Middle frontal gyrus (tissue), 1 donor: ENCODE data around the gene ZFAND4.
"Not testable (repeated sequence)": the region's sequence is repeated elsewhere in the genome, so short reads cannot be mapped to it uniquely, and the experiment has no call there.

Experiments used
- DNase-seq: peaks from one replicate; pipeline ENCODE4 v3.0.0-alpha.2; 2015; ENCODE audit warnings: low spot score; ENCODE audit errors: extremely low spot score

The ZFAND4 gene

GRCh38 chr10:45672181-45673073, at the start of gene ZFAND4:
TSS of gene ZFAND4 (minus strand) at chr10:45672772. CDS start at chr10:45663725, 9,047 bp downstream.
- DNase-seq: peak; percentile 75

- not testable (repeated sequence) for DNase-seq
Measured at GRCh38 chr10:45721503-45721902, 48.9 kb upstream of the ZFAND4 start.

DNA sequence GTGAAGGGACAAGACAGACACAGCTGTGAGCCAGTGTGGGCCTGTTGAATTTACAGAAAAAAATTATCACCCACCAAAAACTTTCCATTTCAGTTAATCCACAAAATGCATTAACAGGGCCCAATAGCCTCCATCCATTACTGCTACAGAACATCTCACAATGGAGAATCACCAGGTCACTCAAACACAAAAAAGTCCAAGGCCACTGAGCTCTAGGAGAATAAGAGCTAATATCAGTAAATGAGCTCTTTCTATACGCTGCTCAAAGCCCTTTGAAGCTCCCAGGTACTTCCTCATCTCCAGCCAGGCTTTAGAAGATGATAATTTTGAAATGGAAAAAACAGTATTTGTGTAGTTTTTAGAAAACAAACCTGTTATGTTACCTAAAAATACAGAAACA, 45.1 kb upstream of the ZFAND4 start:
- DNase-seq: not testable (repeated sequence)

- DNase-seq: not testable (repeated sequence)
Measured at GRCh38 chr10:45717053-45717452, 44.5 kb upstream of the ZFAND4 start.

- DNase-seq: not testable (repeated sequence)
Measured at GRCh38 chr10:45711223-45711622, 38.7 kb upstream of the ZFAND4 start.

DNA sequence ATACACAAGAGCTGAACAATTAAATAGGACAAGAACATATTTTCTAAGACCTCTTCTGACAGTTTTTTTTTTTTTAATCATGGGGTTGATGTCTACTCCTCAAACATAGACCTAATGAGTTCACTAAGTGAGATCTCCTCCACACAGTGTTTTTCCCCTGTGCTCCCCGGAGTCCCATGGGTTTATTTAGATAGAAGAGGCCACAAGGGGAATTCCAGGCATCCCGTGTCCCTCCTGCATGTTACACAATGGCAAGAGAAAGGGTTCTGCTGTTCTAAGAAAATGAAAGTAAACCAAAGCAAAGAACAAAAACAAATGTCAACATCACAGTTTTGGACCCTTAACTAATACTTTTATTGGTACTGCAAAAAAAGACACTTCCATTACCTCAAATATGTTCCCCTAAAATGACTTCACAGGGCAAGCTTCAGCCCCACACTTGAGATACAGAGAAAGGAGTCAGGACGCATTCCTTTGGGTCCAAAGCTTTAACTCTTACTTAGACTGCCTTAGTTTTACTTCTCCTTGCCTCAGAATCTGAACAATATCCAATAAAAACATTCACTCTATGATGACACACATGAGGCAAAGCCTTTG, 37.7 kb upstream of the ZFAND4 start:
- not testable (repeated sequence) for DNase-seq

DNA sequence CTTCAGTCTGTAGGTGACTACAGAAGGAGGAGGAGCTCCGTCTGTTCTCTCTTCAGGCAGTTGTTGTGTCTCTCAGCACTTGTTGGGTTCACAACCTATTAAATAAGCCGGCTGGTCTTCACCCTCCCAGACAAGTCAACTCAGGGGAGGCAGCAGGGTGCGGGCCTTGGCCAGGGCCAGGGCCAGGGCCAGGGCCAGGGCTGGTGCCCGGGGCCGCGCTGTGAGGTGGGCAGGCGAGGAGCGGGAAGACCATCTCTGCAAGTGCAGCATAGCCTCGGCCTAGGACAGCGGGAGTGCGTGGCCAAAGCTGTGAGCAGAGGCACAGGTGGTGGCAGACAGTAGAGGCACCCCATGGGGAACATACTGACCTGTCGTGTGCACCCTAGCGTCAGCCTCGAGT, 5.9 kb upstream of the ZFAND4 start:
- DNase-seq: not testable (repeated sequence)

DNA sequence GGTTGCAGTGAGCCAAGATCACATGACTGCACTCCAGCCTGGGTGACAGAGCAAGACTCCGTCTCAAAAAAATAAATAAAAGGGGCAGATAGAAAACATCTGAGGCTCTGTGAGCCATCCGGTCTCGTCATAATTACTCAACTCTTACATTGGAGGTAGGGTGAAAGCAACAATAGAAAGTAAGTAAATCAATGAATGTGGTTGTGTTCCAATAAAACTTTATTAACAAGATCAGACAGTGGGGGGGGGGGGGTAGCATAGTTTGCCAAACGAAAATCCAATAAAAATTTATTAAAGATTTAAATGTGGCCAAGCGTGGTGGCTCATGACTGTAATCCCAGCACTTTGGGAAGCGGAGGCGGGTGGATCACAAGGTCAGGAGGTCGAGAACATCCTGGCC, 2.8 kb upstream of the ZFAND4 start:
- no peak for DNase-seq

DNA sequence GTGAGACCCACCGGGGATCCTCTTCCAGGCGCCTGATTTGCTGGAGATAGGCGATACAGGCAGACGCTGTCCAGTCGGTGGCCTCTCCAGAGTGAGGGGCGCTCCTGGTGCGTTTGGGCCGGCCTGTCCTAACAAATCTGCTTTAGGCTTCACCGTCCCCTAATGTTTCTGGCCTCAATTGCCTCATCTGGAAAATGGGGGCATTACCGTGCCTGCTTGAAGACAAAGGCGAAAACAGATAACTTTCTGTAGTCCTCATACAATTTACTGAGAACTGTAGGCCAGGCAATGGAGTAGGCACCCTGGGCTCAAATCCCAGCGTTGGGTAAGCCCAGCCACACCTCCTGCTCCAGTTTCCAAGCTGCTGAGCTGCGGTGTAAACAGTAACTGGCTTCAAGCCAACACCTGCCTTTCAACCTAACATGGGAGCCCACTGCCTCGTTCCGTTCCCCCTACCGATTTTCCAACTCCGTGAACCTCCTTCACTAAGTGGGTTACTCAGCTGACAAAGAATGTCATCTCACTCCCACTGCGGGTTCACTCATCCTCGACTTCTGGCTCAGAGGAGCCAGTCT, 589 bp upstream of the ZFAND4 start:
- no peak for DNase-seq

DNA sequence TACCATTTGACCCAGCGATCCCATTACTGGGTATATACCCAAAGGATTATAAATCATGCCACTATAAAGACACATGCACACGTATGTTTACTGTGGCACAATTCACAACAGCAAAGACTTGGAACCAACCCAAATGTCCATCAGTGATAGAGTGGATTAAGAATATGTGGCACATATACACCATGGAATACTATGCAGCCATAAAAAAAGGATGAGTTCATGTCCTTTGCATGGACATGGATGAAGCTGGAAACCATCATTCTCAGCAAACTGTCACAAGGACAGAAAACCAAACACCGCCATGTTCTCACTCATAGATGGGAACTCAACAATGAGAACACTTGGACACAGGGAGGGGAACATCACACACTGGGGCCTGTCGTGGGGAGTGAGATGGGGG, 1.3 kb downstream of the ZFAND4 start:
- DNase-seq: not testable (repeated sequence)

- not testable (repeated sequence) for DNase-seq
Measured at GRCh38 chr10:45669897-45670296, 2.7 kb downstream of the ZFAND4 start.

DNA sequence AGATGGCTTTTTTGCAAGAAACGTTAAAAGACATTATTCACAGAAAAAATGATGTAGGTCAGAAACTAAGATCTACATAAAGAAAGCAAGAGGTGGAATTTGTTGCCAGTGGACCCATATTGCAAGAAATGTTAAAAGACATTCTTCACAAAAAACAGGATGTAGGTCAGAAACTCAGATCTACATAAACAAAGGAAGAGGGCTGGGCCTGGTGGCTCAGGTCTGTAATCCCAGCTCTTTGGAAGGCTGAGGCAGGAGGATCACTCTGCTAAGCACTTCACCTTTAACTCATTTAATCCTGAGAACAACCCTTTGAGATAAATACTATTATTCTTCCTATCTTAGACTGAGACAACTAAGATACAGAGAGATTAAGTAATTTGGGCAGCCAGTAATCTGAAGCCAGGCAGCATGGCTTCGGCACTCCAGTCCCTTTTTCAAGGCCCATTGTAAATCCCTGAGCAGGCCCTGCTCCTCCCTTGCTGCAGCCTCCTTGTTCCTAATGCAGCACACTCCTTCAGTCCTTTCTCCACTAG, 11.6 kb downstream of the ZFAND4 start:
- no peak for DNase-seq

- no peak for DNase-seq
Measured at GRCh38 chr10:45657033-45657926, 15.3 kb downstream of the ZFAND4 start.

GRCh38 chr10:45655219-45655618, 17.4 kb downstream of the ZFAND4 start:
- no peak for DNase-seq

- not testable (repeated sequence) for DNase-seq
Measured at GRCh38 chr10:45654753-45655141, 17.8 kb downstream of the ZFAND4 start.

DNA sequence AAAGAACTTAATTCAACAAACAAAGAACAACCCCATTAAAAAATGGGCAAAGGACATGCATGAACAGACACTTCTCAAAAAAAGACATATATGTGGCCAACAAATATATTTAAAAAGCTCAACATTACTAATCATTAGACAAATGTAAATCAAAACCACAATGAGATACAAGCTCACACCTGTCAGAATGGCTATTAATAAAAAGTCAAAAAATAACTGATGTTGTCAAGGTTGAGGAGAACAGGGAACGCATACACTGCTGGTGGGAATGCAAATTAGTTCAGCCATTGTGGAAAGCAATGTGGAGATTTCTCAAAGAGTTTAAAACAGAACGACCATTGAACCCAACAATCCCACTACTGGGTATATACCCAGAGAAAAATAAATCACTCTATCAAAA, 19.1 kb downstream of the ZFAND4 start:
- DNase-seq: no peak

DNA sequence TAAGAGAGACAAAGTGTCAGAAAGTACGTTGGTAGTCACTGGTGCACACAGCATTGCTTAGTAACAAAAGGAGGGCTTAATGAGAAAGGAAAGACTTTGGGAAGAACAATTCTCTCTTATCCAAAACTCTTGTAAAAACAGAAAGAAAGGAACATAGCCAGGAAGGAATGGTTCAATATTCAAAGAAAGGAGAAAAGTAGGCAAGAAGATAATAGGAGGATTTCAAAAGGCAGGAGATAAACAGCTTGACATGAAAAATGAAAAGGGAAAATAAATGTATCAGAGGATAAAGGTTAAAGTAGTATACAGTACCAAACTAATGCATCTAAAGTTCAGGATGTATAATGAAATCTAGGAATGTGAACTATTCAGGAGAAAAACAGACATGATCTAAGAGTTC, 20.1 kb downstream of the ZFAND4 start:
- DNase-seq: no peak

DNA sequence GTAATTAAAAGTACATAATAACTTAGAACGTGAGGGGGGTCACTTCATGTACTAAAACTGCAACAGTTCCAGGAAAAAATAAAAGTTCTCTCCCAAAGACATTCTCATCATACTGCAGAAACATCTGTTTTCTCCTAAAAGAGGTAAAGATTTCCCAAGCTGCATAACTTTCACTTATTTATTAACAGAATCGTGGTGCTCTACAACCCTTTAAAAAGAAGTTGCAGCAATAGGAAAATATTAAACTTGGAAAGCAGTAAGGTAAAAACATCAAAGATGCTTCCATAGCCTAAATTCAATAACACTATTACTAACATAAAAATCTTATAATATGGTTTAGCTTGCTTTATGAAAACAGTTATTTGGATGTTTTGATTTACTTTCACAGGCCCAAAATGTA, 23.3 kb downstream of the ZFAND4 start:
- DNase-seq: no peak

- no peak for DNase-seq
Measured at GRCh38 chr10:45647118-45647517, 25.5 kb downstream of the ZFAND4 start.

DNA sequence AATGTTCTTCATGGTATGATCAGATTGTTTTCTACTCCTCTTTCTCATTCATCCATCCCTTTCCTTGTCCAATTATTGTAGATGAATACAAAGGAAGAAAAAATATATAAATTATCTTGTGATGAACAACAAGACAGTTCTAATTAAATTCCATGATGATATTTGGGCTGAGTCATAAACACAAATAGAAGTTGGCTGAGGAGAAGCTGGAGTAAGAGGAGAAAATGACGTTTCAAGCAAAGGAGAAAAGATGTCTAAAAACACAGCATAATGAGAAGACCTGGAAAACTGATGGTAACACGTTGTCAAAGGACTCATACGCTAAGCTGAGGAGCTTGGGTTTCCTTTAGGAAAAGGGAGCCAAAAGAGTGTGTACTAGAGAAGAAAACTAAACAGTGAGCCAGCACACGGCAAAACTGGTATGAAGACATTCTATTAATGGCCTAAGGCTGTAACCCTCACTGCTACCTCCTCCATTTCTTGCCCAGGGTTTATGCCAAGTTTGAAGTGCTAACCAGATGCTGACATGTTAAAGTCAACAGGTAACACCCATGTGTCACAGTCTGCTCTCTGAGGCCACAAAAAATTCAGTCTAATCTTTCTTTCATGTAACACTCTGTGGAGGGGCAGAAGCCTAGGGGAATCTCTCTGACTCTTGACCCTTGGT, 26.1 kb downstream of the ZFAND4 start:
- no peak for DNase-seq

DNA sequence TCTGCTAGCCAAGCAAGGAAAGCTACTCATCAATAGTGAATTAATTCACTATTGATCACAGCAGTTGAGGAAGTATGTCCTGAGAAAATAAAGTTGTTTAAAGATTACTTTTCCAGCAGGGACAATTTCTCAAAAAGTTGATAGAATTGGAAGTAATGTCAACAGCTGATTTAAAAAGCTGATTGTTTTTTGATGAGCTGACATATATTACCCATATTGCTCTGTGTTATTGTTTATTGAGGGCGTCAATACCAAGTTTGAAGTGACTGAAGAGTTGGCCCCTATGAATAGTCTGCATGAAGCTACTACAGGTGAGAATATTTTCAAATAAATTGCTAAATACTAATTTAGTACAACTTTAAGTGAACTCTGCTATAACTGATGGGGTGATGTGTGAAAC, 28.0 kb downstream of the ZFAND4 start:
- no peak for DNase-seq
